Measurements from ENCODE around the gene ENOX1.

ENOX1 gene

GRCh38 chr13:43744261-43745031 lies 42.3 kb downstream of the ENOX1 start:
- TF ChIP-seq ZNF274 (IDR thresholded peaks at IDR 0.05; ENCODE audit: low read depth, low read length), result no peak
- no peak overlapping the region for H3K4me3 ChIP-seq (ENCODE audit: low read length)

- TF ChIP-seq ZNF274 (IDR thresholded peaks at IDR 0.05; ENCODE audit: low read depth, low read length), result no peak
- H3K4me3 ChIP-seq (ENCODE audit: low read length), result no peak overlapping the region
Measured at GRCh38 chr13:43742911-43743310, 43.9 kb downstream of the ENOX1 start.

- H3K4me3 ChIP-seq (ENCODE audit: low read length), result no peak overlapping the region
- TF ChIP-seq ZNF274 (IDR thresholded peaks at IDR 0.05; ENCODE audit: low read depth, low read length), result no peak
Measured at GRCh38 chr13:43737392-43737923, 49.3 kb downstream of the ENOX1 start.

GRCh38 chr13:43732726-43733125 lies 54.0 kb downstream of the ENOX1 start:
- H3K4me3 ChIP-seq (ENCODE audit: low read length), result no peak overlapping the region
- TF ChIP-seq ZNF274 (IDR thresholded peaks at IDR 0.05; ENCODE audit: low read depth, low read length), result no peak

- no peak overlapping the region for H3K4me3 ChIP-seq (ENCODE audit: low read length)
- no peak for TF ChIP-seq ZNF274 (IDR thresholded peaks at IDR 0.05; ENCODE audit: low read depth, low read length)
Measured at GRCh38 chr13:43731296-43731695, 55.5 kb downstream of the ENOX1 start.

- H3K4me3 ChIP-seq (ENCODE audit: low read length), result no peak overlapping the region
- no peak for TF ChIP-seq ZNF274 (IDR thresholded peaks at IDR 0.05; ENCODE audit: low read depth, low read length)
Measured at GRCh38 chr13:43730642-43731041, 56.1 kb downstream of the ENOX1 start.

GRCh38 chr13:43728421-43728820 lies 58.4 kb downstream of the ENOX1 start:
- TF ChIP-seq ZNF274 (IDR thresholded peaks at IDR 0.05; ENCODE audit: low read depth, low read length), result no peak
- H3K4me3 ChIP-seq (ENCODE audit: low read length), result no peak overlapping the region

GRCh38 chr13:43727856-43728255 lies 58.9 kb downstream of the ENOX1 start:
- TF ChIP-seq ZNF274 (IDR thresholded peaks at IDR 0.05; ENCODE audit: low read depth, low read length), result no peak
- H3K4me3 ChIP-seq (ENCODE audit: low read length), result no peak overlapping the region

- TF ChIP-seq ZNF274 (IDR thresholded peaks at IDR 0.05; ENCODE audit: low read depth, low read length), result no peak
Measured at GRCh38 chr13:43725460-43725859, 61.3 kb downstream of the ENOX1 start.

GRCh38 chr13:43720780-43721397 lies 65.9 kb downstream of the ENOX1 start:
- no peak for TF ChIP-seq ZNF274 (IDR thresholded peaks at IDR 0.05; ENCODE audit: low read depth, low read length)
- no peak overlapping the region for H3K4me3 ChIP-seq (ENCODE audit: low read length)

More at GRCh38 chr13:43725460-43725859, 61.3 kb downstream of the ENOX1 start:
- H3K4me3 ChIP-seq (ENCODE audit: low read length), result no peak overlapping the region

- H3K4me3 ChIP-seq (ENCODE audit: low read length), result no peak overlapping the region
- no peak for TF ChIP-seq ZNF274 (IDR thresholded peaks at IDR 0.05; ENCODE audit: low read depth, low read length)
Measured at GRCh38 chr13:43698758-43699157, 88.0 kb downstream of the ENOX1 start.

GRCh38 chr13:43698009-43698408 lies 88.8 kb downstream of the ENOX1 start:
- no peak overlapping the region; the same call in 1 of the 2 replicates for H3K4me3 ChIP-seq (ENCODE audit: low read length)
- no peak for TF ChIP-seq ZNF274 (IDR thresholded peaks at IDR 0.05; ENCODE audit: low read depth, low read length)

- no peak for TF ChIP-seq ZNF274 (IDR thresholded peaks at IDR 0.05; ENCODE audit: low read depth, low read length)
- H3K4me3 ChIP-seq (ENCODE audit: low read length), result no peak overlapping the region
Measured at GRCh38 chr13:43697323-43697722, 89.4 kb downstream of the ENOX1 start.

- no peak for TF ChIP-seq ZNF274 (IDR thresholded peaks at IDR 0.05; ENCODE audit: low read depth, low read length)
Measured at GRCh38 chr13:43694146-43694664, 92.6 kb downstream of the ENOX1 start.

GRCh38 chr13:43693639-43694038 lies 93.1 kb downstream of the ENOX1 start:
- TF ChIP-seq ZNF274 (IDR thresholded peaks at IDR 0.05; ENCODE audit: low read depth, low read length), result no peak
- no peak overlapping the region for H3K4me3 ChIP-seq (ENCODE audit: low read length)

More at GRCh38 chr13:43694146-43694664, 92.6 kb downstream of the ENOX1 start:
- H3K4me3 ChIP-seq (ENCODE audit: low read length), result no peak overlapping the region
